HG03521 (cell line): ENCODE results near the gene PRKCE.
A peak's percentile ranks its signal among the peaks of the same experiment; 100 is the strongest.
"Not testable (repeated sequence)": the region's sequence is repeated elsewhere in the genome, so short reads cannot be mapped to it uniquely, and the experiment has no call there.

ENCODE experiments used
- ATAC-seq: cut with Tn5 transposase; IDR thresholded peaks from one replicate; pipeline ENCODE4 v1.9.1; 2021; ENCODE audit warnings: mild to moderate bottlenecking, moderate library complexity; ENCODE audit not compliant: unreplicated experiment

PRKCE gene

GRCh38 chr2:45882707-45883602, 231.5 kb downstream of the PRKCE start:
- no peak for ATAC-seq

- no peak for ATAC-seq
Observed at GRCh38 chr2:45883603-45884000, 232.1 kb downstream of the PRKCE start.

DNA sequence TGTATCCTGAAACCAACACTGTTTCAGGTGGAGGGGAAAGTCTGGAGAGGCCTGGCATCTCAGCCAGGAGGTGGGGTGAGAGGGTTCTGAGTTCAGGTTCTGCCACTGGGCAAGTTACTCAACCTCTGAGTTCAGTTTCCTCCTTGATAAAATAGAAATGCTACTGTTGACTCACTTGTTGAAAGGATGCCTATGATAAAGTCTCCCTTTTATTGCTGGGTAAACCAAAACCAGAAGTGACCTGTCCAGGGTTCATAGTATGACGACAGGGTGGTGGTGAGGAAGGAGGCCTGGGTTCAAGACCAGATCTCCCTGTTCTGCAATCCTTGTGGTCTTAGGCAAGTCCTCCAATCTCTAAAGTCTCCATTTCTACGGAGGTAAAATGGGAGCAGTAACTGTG, 232.7 kb downstream of the PRKCE start:
- no peak for ATAC-seq

GRCh38 chr2:45885171-45885621, 233.7 kb downstream of the PRKCE start:
- ATAC-seq: no peak

DNA sequence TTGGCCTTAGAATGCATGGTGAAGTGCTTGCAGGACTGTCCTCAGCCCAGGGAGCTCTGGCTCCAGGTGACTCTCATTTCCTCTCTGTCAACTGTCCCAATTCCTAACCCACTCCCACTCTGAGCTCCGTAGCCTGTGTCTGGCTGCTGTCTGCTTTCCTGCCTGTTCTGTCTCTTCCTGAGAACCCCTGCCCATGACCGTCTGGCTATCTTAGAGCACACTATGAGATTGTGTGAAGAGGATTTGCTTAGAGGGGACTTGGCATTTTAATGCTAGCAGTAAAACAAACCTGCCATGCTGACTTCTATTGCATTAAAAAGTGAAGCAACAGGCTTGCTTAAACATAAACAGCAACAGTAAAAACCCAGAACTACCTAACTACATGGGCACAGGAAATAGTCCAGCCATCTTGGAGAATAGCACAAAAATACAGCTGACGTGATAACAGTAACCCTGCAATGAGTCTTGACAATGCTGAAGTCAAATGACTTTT, 234.7 kb downstream of the PRKCE start:
- ATAC-seq: no peak

DNA sequence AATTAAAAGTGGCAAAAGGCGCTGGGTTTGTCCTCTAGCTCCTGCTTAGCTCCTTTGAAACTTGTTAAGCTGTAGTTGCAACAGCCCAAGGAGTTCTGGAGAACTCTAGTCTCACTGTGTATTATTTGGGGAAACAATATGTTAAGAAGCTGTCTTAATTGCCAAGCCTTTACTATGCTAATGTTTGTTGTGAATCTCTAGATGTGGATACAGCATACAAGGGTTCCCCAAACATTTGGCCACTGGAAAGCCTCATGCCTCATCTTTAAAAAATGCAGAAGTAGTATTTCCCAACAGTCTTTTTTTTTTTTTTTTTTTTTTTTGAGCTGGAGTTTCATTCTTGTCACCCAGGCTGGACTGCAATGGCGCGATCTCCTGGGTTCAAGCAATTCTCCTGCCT, 236.7 kb downstream of the PRKCE start:
- ATAC-seq: no peak

GRCh38 chr2:45888641-45889040, 237.2 kb downstream of the PRKCE start:
- no peak for ATAC-seq

- peak; percentile 74 for ATAC-seq
Observed at GRCh38 chr2:45889053-45889452, 237.6 kb downstream of the PRKCE start.

DNA sequence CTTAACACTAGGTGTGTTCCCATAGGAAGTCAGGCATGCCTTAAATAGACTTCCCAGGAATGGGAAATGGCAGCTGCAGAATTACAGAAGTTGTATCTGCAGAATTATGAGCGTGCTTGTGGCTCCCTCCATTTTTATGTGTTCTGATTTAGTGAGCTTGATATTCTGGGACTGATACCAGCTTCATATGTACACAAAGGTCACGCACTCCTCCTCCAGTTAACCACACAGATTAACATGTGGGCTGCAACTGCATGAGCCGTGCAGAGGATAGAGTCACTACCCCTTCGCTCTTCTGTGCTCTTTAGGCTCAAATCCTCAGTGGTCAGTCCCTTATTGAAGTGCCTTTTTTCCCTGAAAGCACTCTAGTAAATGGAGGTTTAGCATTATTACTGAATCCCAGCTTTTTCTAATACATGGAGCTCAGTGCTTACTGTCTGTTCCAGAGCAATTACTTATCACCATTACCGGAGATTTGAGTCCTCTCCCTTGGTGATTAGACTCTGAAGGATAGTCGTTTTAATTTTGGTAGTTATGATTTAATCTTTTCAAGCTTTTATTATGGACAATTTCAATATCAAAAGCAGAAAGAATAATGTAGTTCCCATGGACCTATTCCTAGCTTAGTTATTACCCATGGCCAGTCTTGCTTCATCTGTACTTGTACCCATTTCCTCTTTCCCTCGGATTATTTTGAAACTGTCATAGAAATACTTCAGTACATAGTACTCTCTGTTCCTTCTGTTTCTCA, 238.3 kb downstream of the PRKCE start:
- ATAC-seq: no peak

GRCh38 chr2:45890371-45890646, 238.8 kb downstream of the PRKCE start:
- ATAC-seq: not testable (repeated sequence)

DNA sequence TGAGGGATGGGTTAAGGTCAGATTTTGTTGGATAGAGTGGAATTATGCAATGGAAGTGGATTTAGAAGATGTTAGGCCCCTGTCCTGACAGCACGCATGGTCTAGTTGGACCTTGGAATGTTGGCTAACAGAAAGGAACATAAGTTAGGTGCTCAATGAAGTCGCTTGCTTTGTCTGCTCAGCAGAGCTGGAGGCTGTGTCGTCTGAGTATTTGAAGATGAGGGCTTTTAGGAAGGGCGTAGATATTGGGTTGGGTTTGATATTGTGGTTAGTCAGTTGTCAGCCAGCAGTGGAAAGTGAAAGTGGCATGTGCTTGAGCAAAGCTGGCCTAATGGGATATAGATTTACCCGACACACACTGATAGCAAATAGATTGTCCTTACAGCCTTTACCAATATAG, 239.3 kb downstream of the PRKCE start:
- no peak for ATAC-seq

DNA sequence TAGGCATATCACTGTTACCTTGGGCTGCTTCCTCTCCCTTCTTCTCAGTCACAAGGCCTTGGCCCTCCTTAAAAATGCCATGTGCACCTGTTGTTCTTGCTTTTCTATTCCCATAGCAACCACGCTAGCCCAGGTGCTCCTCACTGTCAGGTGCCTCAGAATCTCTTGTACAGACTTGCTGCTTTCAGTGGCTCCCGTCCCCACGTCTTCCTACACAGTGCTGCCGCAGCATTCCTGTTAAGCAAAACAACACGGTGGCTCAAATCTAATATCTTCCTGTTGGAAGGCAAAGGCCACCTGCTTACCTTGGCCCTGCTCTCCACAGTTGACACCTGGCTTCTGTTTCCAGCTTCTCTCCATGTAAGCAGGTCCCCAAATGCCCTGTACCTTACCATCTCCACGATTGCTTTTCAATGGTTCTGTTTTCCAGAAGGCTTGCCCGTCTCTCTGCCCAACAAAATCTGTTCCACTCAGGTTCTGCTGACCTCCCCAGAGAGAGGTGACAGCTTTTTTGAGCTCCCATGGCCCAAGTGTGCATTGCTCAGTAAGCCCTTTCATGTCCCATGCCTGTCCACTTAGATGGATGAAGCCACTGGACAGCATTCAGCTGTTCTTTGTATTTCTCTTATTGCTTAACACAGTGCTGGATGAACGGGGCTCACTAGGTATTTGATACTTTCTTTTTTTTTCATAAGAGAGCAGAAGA, 240.4 kb downstream of the PRKCE start:
- no peak for ATAC-seq

GRCh38 chr2:45892425-45892745, 240.9 kb downstream of the PRKCE start:
- no peak for ATAC-seq

GRCh38 chr2:45892757-45893156, 241.3 kb downstream of the PRKCE start:
- ATAC-seq: no peak

GRCh38 chr2:45894211-45894610, 242.7 kb downstream of the PRKCE start:
- ATAC-seq: no peak

GRCh38 chr2:45895241-45895861, 243.9 kb downstream of the PRKCE start:
- no peak for ATAC-seq

GRCh38 chr2:45896311-45896710, 244.8 kb downstream of the PRKCE start:
- ATAC-seq: no peak

DNA sequence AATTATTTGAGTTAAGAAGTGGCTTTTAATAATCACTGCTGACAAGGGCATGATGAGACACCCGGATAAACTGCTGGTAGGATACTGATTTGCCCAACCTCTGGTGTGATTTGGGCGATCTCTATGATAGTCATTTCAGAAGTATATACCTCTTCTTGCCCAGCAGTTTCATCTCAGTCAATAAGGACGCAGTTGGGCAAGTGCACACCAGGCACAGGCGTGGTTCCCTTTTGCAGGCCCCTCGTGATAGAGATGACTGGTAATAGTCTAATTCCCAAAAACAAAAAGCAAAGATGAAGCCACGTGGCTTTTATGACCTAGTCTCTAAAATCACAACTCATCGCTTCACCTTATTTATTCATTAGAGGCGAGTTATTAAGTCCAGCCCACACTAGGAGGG, 246.4 kb downstream of the PRKCE start:
- ATAC-seq: no peak

DNA sequence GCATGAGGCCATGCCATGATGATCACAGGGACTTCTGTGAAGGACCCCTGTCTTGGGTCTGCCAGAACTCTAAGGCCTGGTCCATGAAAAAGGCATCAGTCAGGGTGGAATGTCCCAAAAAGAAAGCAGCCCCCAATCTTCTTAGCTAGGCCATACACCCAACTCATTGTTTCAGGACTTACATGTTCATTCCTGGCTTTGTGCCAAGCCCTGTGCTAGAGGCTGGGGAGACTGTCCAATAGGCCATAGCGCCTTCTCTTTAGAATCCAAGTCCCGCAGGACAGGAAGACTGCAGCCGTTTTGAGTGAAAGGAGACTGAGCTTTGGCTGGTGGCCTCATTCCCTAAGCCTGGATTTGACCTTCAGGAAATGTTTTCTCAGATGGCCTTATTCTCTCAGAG, 247.3 kb downstream of the PRKCE start:
- no peak for ATAC-seq

DNA sequence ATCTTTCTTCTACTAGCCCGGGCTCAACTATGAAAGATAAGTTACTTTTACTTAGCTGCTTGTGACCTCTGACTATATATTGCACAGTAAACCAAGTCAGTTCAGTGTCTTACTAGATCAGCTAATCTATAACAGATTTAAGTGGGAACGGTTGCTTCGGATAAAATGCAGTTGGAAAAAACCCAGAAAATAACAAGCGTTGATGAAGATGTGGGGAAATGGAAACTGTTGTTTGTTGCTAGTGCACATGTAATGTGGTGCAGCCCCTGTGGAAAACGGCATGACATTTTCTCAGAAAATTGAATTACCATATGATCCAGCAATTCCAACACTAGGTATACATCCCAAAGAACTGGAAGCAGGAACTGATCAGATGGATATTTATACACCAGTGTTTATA, 248.5 kb downstream of the PRKCE start:
- ATAC-seq: no peak

- ATAC-seq: no peak
Observed at GRCh38 chr2:45901468-45902032, 250.1 kb downstream of the PRKCE start.
